Upper lobe of left lung (tissue), 6 donors: ENCODE data around the gene AVPR1B. TPM values are rescaled to one million over a fixed set of nuclear protein-coding genes. Genes with fewer than 3 reads are reported as not detected.

Experiments used
- ATAC-seq, 2 donors: fragments of 200-7000 bp; cut with Tn5 transposase; one replicate each; pipeline ENCODE4 v1.9.1; 2022; ENCODE audit warnings: mild to moderate bottlenecking in 2 of 2, moderate library complexity in 2 of 2; ENCODE audit not compliant: low FRiP score in 2 of 2
- DNase-seq, 2 donors: peaks; one replicate each; pipeline ENCODE4 v3.0.0-alpha.2; 2019 to 2020
- H3K27ac ChIP-seq, 4 donors: fragments of 200-600 bp; sonication (generic); one replicate each; pipeline ENCODE4 v1.5.1; 2016 to 2019
- H3K27me3 ChIP-seq, 4 donors: fragments of 200-600 bp; sonication (generic); one replicate each; pipeline ENCODE4 v1.5.1; 2017 to 2019
- H3K36me3 ChIP-seq, 4 donors: fragments of 200-600 bp; sonication (generic); one replicate each; pipeline ENCODE4 v1.5.1; 2016 to 2019
- H3K4me1 ChIP-seq, 4 donors: fragments of 200-600 bp; sonication (generic); one replicate each; pipeline ENCODE4 v1.5.1; 2018 to 2019
- H3K4me3 ChIP-seq, 4 donors: fragments of 200-600 bp; sonication (generic); one replicate each; pipeline ENCODE4 v1.5.1; 2017 to 2019; ENCODE audit warnings: mild to moderate bottlenecking in 2 of 4, moderate library complexity in 1 of 4
- H3K9me3 ChIP-seq, 4 donors: fragments of 200-600 bp; sonication (generic); one replicate each; pipeline ENCODE4 v1.5.1; 2018 to 2019
- EP300 ChIP-seq, 4 donors: sonication (generic); formaldehyde crosslinking; IDR thresholded peaks; one replicate each; pipeline ENCODE4 v1.5.1; 2017; ENCODE audit warnings: antibody characterized with exemption in 4 of 4, control low read depth in 2 of 4
- POLR2A ChIP-seq, 4 donors: fragments of 450-650 bp; IDR thresholded peaks; one replicate each; pipeline ENCODE4 v1.5.1; 2016 to 2017; ENCODE audit warnings: antibody characterized with exemption in 4 of 4, mild to moderate bottlenecking in 2 of 4
- POLR2AphosphoS5 ChIP-seq, 2 donors: sonication (generic); formaldehyde crosslinking; IDR thresholded peaks; one replicate each; pipeline ENCODE4 v1.5.1; 2017; ENCODE audit warnings: antibody characterized with exemption in 2 of 2
- WGBS, 2 donors: methylation state at CpG; one replicate each; pipeline ENCODE4 v1.1.5; 2017 to 2018; 5-methylcytosine and 5-hydroxymethylcytosine counted together
- total RNA-seq, 6 donors: library from RNA; depleted of rRNA in 4 of 6; stranded (reverse); fragments of >200 nt in 4 of 6; gene quantifications; one replicate each; pipeline versions ENCODE4 v1.1.0 to v1.2.1, GENCODE V29; 2016 to 2021
- TF ChIP-seq, protein P1 (sequence below), 6 experiments: fragments of 450-650 bp in 4 of 6; fragments of 200-600 bp in 2 of 6; sonication (generic) in 2 of 6; IDR thresholded peaks; one replicate each; pipeline ENCODE4 v1.5.1; 2016 to 2019; ENCODE audit warnings: antibody characterized with exemption in 6 of 6
- donor health status: DM: no; HTN: no; CAD: no; lungs with moderate emphysema.
- donor health status: DM: no; HTN: yes; CAD: no; lungs with severe emphysema.

Gene AVPR1B, protein sequence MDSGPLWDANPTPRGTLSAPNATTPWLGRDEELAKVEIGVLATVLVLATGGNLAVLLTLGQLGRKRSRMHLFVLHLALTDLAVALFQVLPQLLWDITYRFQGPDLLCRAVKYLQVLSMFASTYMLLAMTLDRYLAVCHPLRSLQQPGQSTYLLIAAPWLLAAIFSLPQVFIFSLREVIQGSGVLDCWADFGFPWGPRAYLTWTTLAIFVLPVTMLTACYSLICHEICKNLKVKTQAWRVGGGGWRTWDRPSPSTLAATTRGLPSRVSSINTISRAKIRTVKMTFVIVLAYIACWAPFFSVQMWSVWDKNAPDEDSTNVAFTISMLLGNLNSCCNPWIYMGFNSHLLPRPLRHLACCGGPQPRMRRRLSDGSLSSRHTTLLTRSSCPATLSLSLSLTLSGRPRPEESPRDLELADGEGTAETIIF
- total RNA-seq: not detected

DNA sequence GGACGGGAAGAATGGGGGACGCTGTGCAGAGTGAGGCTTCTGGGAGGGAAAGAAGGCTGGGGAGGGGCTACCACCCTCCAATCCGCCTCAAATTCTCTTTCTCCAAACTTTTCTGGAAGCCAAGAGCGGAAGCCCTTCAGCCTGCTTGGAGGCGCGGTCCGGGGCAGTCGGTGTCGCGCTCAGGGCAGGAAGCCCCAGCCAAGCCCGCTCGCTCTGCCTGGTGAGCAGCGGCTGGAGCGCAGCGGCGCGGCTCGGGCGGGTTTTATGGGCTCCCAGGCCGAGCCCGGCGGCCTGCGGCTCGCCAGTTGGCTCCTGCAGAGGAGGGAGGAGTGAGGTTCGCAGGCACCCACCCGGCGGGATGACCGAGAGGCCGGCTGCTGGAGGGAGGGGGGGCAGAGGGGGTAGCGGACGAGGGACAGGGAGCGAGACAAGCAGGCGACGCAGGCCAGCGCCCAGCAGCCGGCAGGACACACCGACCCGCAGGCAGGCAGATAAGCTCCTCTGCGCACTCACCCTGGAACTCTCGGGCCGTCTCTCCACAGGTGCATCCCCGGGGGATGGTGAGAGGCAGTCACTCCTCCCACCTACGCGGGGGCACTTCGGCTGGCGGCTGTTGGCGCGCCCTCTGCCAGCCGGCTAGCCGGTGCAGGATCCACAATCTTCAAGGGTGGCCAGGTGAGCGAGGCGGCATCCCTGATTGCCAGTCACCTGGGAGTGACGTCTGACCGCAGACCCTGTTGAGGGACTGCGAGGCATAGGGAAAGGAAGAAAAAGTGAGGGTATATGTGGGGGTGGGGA, at the start of gene AVPR1B:
AVPR1B (minus strand) TSS at position 238 of the 798 bp plus-strand sequence. CDS start 498 bp downstream, outside the sequence.
- DNase-seq: peak; percentile 31 to 90
- TF ChIP-seq EP300 (IDR thresholded peaks at IDR 0.05) (no peak), POLR2AphosphoS5 (IDR thresholded peaks at IDR 0.05) (no peak), POLR2A (IDR thresholded peaks at IDR 0.05) (no peak)
- TF ChIP-seq, protein P1, sequence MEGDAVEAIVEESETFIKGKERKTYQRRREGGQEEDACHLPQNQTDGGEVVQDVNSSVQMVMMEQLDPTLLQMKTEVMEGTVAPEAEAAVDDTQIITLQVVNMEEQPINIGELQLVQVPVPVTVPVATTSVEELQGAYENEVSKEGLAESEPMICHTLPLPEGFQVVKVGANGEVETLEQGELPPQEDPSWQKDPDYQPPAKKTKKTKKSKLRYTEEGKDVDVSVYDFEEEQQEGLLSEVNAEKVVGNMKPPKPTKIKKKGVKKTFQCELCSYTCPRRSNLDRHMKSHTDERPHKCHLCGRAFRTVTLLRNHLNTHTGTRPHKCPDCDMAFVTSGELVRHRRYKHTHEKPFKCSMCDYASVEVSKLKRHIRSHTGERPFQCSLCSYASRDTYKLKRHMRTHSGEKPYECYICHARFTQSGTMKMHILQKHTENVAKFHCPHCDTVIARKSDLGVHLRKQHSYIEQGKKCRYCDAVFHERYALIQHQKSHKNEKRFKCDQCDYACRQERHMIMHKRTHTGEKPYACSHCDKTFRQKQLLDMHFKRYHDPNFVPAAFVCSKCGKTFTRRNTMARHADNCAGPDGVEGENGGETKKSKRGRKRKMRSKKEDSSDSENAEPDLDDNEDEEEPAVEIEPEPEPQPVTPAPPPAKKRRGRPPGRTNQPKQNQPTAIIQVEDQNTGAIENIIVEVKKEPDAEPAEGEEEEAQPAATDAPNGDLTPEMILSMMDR (IDR thresholded peaks at IDR 0.05): no peak
- WGBS, 2 donors: 2 to 3% methylated on average over 24 to 48 of the region's 55 CpGs
- H3K4me3 ChIP-seq: peak within 1 kb of the TSS in 3 of 4 donors; percentile 30 to 49 (median 43)
- H3K27ac ChIP-seq: no peak within 1 kb of the TSS
- no peaks in the 10 kb centered on the region for H3K36me3 ChIP-seq
- peaks cover 4 to 8% (median 6%) of the 10 kb centered on the region in 4 donors for H3K9me3 ChIP-seq
- H3K4me1 ChIP-seq: peaks cover 9 to 22% (median 16%) of the 10 kb centered on the region in 4 donors
- ATAC-seq: peak; percentile 54 to 87
- peaks cover 0 to 4% (median 2%) of the 10 kb centered on the region in 4 donors for H3K27me3 ChIP-seq

DNA sequence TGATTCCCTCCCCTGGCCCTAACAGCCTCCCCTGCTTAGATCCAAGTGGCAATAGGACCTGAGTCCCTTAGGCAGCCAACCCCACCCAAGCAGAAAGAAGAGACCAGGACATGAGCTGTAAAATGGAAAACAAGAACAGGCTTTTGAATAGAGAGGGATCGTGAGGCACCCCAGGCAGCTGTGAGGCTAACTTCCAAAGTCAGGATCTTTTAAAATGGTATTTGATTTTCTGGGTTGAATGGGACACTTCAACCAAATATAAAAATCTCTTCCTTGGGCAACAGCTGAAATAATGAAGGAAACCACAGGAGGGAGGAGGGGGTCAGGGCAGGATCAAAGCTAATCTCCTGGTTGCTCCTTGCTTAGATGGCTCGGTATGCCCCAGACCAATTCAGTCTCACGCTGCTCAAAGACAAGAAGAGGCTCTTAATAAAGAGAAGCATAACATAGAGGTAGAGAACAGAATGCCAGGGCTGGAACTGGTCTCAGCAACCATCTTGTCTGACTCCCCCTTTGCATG, 28.6 kb upstream of the AVPR1B start:
- no peaks in the 10 kb centered on the region for H3K4me1 ChIP-seq
- no peaks in the 10 kb centered on the region for H3K27me3 ChIP-seq
- WGBS, 2 donors: 69 to 71% methylated on average over 3 of the region's 3 CpGs
- H3K27ac ChIP-seq: no peak overlapping the region
- DNase-seq: no peak
- TF ChIP-seq, protein P1 (IDR thresholded peaks at IDR 0.05): no peak
- no peak for TF ChIP-seq POLR2AphosphoS5 (IDR thresholded peaks at IDR 0.05)
- TF ChIP-seq POLR2A (IDR thresholded peaks at IDR 0.05): no peak
- TF ChIP-seq EP300 (IDR thresholded peaks at IDR 0.05): no peak
- H3K4me3 ChIP-seq: no peak overlapping the region
- ATAC-seq: no peak
- H3K36me3 ChIP-seq: no peaks in the 10 kb centered on the region
- no peaks in the 10 kb centered on the region for H3K9me3 ChIP-seq

DNA sequence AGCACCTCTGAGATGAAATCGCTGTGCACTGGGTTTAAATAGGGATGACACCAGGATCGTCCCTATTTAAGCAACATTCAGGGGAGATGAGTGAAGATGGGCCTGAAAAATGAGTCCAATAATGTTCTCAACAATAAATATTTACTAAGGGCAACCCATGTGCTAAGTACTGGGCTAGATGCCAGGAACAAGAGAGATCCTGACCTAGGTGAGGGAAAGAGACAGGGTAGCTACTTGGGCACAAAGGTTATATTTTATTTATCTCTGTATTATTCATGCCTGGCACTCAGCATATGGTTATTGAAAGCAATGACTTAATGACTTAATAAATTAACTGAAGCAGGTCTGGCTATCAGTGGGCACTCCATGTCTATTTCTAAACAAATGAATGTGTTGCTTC, 27.4 kb upstream of the AVPR1B start:
- ATAC-seq: no peak
- no peaks in the 10 kb centered on the region for H3K9me3 ChIP-seq
- no peaks in the 10 kb centered on the region for H3K27me3 ChIP-seq

DNA sequence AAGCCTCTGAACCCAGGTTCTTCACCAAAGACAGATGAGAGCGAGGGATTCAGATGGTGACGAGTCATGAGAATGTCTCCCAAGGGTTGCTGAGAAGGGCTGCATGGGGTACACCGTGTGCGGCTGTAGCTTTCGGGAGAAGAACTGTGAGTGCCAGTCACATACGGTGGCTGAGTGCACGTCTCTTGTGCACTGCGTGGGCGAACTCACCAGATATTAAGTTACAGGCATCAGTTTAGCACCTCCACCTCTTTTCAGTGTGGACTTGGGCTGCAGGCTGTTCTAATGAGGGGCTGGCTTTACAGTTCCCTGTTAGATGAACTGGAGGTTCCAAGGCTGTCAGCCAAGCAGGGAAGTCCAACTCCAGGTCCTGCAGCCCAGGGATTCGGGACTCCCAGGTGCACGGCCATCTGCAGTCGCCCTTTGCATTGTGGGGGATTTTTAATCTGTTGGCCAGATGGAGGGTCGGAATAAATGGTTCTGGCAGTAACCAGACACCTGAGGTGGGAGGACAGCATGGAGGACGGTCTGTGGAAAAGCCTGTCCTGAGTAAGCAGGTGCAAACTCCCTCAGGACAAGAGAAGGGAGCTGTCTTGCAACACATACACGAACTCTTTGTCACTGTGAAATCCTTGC, 26.5 kb upstream of the AVPR1B start:
- H3K4me3 ChIP-seq: no peak overlapping the region
- H3K9me3 ChIP-seq: no peaks in the 10 kb centered on the region
- H3K4me1 ChIP-seq: no peaks in the 10 kb centered on the region
- no peaks in the 10 kb centered on the region for H3K36me3 ChIP-seq
- TF ChIP-seq POLR2A (IDR thresholded peaks at IDR 0.05) (no peak), POLR2AphosphoS5 (IDR thresholded peaks at IDR 0.05) (no peak), EP300 (IDR thresholded peaks at IDR 0.05) (no peak)
- TF ChIP-seq, protein P1 (IDR thresholded peaks at IDR 0.05): no peak
- 88 to 93% methylated on average over 14 to 15 of the region's 15 CpGs for WGBS, 2 donors
- H3K27ac ChIP-seq: no peak overlapping the region
- ATAC-seq: no peak
- H3K27me3 ChIP-seq: no peaks in the 10 kb centered on the region
- no peak for DNase-seq

More for the DNA sequence above, 27.4 kb upstream of the AVPR1B start:
- no peak overlapping the region for H3K4me3 ChIP-seq
- TF ChIP-seq EP300 (IDR thresholded peaks at IDR 0.05) (no peak), POLR2AphosphoS5 (IDR thresholded peaks at IDR 0.05) (no peak), POLR2A (IDR thresholded peaks at IDR 0.05) (no peak)
- TF ChIP-seq, protein P1 (IDR thresholded peaks at IDR 0.05): no peak
- no peak overlapping the region for H3K27ac ChIP-seq
- no peaks in the 10 kb centered on the region for H3K36me3 ChIP-seq
- H3K4me1 ChIP-seq: no peaks in the 10 kb centered on the region
- 66 to 79% methylated on average over 2 of the region's 2 CpGs for WGBS, 2 donors
- DNase-seq: no peak
